Adipocyte (in vitro differentiated cells): ENCODE measurements around the gene NTN1.
A peak's percentile ranks its signal among the peaks of the same experiment; 100 is the strongest.
"Not testable (repeated sequence)": the region's sequence is repeated elsewhere in the genome, so short reads cannot be mapped to it uniquely, and the experiment has no call there.

Source experiments
- DNase-seq: peaks from one replicate; pipeline ENCODE4 v3.0.0-alpha.2; 2015; ENCODE audit warnings: low read depth
- H3K27me3 ChIP-seq: replicated peaks from 2 replicates; pipeline ENCODE4 v1.7.0; 2013; ENCODE audit warnings: mild to moderate bottlenecking, low read length, moderate library complexity; ENCODE audit not compliant: control insufficient read depth, insufficient read depth
- H3K36me3 ChIP-seq: 2 replicates; pipeline ENCODE4 v1.7.0; 2013; ENCODE audit warnings: low read length, mild to moderate bottlenecking, moderate library complexity; ENCODE audit not compliant: control insufficient read depth, insufficient read depth, severe bottlenecking
- H3K4me1 ChIP-seq: 2 replicates; pipeline ENCODE4 v1.7.0; 2013; ENCODE audit warnings: mild to moderate bottlenecking, low read length, moderate library complexity; ENCODE audit not compliant: control insufficient read depth, insufficient read depth
- H3K4me3 ChIP-seq: 2 replicates; pipeline ENCODE4 v1.7.0; 2013; ENCODE audit warnings: mild to moderate bottlenecking, low read length, moderate library complexity
- H3K9ac ChIP-seq: 2 replicates; pipeline ENCODE4 v1.7.0; 2013; ENCODE audit warnings: mild to moderate bottlenecking, low read length, moderate library complexity
- H3K9me3 ChIP-seq: 2 replicates; pipeline ENCODE4 v1.7.0; 2013; ENCODE audit warnings: mild to moderate bottlenecking, low read length, moderate library complexity; ENCODE audit not compliant: control insufficient read depth

The NTN1 gene

DNA sequence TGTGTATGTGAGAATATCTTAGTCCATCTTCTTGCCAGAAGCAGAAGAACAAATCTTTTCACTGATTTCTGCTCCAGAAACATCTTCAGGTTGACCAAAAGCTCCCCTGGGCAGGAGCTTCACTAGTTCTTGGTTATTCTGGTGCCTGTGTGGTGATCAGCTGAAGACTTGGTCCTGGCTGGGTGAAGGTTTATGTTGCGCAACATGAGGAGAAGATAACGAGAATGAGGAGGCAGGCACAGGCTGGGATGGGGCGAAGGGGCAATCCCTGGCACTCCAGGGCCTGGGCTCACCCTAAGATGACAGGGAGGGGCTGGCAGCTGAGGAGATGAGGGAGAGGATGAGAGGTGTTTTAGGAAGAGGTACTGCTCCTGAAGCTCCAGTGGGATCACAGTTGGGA lies 232.0 kb downstream of the NTN1 start:
- H3K4me3 ChIP-seq = no peak overlapping the region

DNA sequence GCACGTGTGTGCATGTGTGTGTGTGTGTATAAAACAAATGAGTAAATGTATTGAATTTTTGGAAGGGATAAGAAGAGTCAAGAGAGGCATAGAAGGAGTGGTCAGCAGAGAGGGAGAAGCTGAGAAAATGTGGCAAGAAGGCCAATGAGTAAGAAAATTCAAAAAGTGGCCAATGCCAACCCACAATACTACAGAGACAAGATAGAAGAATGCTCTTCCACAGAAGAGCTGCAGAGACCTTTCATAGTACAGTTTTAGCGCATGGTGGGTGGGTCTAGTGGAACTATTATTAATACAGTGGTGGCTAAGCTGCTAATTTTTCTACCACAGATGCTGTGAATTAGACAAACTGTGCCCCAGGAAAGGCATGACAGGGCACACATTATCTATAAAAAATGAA lies 233.5 kb downstream of the NTN1 start:
- Histone ChIP-seq H3K9me3 (no peaks in the 10 kb centered on the region), H3K36me3 (no peaks in the 10 kb centered on the region), H3K4me3 (no peak overlapping the region), H3K9ac (no peak overlapping the region), H3K27me3 (no peaks in the 10 kb centered on the region), H3K4me1 (peaks cover 7% of the 10 kb centered on the region)
- no peak for DNase-seq

More for the DNA sequence above, 232.0 kb downstream of the NTN1 start:
- DNase-seq = no peak
- no peaks in the 10 kb centered on the region for H3K36me3 ChIP-seq
- no peaks in the 10 kb centered on the region for H3K27me3 ChIP-seq
- H3K9me3 ChIP-seq = no peaks in the 10 kb centered on the region
- no peak overlapping the region for H3K9ac ChIP-seq
- H3K4me1 ChIP-seq = peaks cover 7% of the 10 kb centered on the region

DNA sequence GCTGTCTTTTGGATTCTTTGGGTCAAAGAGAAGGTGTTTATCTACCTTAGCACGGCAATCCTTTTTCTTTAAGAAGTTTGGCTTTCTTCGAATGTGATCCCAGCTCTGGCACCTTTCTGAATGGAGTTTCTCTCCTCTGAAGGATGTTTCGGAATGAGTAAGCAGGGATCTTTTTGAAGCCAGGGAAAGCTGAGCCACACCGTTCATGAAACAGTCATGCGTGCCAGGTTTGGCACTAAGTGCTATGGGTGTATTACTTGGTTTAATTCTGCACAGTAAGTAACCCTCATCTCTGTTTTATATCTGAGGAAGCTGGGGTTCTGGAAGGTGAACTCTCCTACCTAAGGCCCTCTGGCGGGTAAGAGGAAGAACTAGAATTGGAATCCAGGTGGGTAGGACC lies 234.5 kb downstream of the NTN1 start:
- Histone ChIP-seq H3K27me3 (no peaks in the 10 kb centered on the region), H3K9me3 (no peaks in the 10 kb centered on the region), H3K36me3 (no peaks in the 10 kb centered on the region), H3K9ac (no peak overlapping the region), H3K4me1 (peaks cover 7% of the 10 kb centered on the region), H3K4me3 (no peak overlapping the region)
- DNase-seq = no peak

DNA sequence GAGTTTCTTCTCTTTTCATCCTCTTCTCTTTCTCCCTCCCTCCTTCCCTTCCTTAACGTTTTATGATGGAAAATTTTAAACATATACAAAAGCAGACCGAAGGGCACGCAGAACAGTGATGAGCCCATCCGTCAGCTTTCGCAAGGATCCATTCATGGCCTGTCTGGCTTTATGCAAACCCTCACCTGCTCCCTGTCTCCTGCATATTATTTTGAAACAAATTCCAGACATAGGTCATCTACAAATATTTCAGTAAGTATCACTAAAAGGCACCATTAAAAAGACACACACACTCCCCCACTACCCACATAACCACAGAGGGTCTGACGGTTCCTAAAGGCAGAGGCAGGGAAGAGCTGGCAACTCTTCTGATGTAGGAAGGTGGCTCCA lies 235.0 kb downstream of the NTN1 start:
- H3K4me3 ChIP-seq = no peak overlapping the region
- H3K4me1 ChIP-seq = peaks cover 7% of the 10 kb centered on the region
- no peaks in the 10 kb centered on the region for H3K36me3 ChIP-seq
- H3K27me3 ChIP-seq = no peaks in the 10 kb centered on the region
- DNase-seq = no peak
- no peak overlapping the region for H3K9ac ChIP-seq
- H3K9me3 ChIP-seq = no peaks in the 10 kb centered on the region

DNA sequence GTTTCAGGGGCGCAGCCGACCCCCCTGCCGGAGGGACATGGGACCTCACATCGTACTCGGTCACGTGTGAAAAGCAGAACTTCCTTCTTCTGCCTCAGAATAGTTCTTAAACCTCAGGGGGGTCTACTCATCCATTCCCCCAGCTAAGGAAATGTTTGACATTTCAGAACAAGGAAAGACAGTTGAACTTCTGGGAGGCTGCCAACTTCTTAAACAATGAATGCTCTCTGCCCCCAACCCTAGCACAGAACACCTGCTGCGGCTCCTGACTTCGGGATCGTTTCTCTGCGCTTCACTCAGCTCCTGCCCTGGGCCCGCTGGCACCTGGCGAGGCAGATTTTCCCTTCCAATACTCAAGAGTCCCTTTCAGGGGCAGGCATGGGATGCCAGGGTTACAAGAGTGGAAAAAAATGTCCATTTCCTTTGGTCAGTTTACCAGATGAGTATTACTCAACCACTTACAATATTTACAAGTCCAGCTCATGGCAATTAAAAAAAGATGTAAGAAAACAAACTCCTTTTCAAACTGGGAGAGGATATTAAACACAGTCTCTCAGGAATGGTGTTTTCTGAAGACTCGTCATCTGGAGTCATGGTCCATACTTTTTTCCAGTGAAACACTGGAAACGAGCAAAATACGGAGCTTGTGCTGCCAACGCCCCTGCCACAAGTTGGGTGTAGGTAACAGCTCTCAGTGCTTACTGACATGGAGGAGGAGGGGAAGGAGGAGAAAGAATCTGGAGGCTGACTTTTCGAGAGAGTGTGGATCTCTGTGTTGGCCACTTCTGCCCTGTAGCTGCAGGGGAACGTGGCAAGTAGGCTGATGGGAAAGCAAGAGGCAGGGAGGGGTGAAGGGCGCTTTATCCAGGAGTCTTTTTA lies 235.7 kb downstream of the NTN1 start:
- Histone ChIP-seq H3K9ac (no peak overlapping the region), H3K4me1 (peaks cover 7% of the 10 kb centered on the region), H3K4me3 (no peak overlapping the region), H3K9me3 (no peaks in the 10 kb centered on the region), H3K27me3 (no peaks in the 10 kb centered on the region), H3K36me3 (no peaks in the 10 kb centered on the region)
- peak; percentile 6 for DNase-seq

DNA sequence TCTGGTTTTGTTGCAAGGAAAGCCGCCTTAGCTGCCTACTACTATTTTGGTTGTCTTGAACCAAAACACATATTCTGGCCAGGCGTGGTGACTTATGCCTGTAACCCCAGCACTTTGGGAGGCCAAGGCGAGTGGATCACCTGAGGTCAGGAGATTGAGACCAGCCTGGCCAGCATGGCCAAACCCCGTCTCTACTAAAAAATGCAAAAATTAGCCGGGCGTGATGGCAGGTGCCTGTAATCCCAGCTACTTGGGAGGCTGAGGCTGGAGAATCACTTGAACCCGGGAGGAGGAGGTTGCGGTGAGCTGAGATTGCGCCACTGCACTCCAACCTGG lies 236.3 kb downstream of the NTN1 start:
- H3K4me1 ChIP-seq, H3K9ac ChIP-seq, H3K4me3 ChIP-seq, H3K27me3 ChIP-seq, H3K36me3 ChIP-seq, DNase-seq, H3K9me3 ChIP-seq: not testable (repeated sequence)

DNA sequence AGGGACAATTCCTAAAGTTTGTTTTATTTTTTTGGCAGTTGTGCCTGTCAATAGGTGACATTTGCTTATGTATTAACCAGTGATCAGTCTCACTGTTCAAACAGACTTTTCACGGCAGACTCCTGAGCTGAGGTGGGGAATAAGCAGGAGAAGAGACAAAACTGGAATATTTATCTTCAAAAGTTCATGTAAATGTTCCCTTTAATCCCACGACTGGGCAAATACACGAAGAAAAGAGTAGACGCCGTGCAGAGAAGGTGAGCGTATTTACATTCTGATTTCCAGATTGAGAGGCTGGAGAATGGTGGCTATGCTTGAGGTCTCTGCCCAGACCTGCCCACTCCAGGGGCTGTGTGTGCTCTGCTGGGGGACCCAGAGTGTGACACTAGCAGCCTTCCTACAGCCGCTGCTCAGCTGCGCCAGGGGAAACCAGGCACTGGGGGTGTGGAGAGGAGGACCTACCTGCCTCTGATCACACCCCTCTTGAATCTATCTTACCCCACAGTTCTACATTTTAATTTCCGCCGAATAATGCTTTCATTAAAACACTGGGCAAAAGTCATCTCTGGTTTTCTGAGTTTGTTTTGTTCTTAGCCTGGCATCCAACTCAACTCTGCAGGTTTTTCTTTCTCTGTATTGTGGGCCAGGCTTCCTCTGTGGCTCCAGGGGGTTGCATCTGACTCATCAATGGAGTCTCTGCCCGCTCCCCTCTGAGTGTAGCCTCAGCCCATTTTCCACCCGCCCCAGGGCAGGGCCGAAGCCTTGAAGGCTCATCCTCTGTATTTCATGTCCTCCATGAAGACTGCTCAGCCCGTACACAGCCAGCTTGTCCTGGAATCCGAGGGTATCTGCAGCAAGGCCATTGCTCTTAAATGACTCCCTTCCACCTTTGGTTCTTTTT lies 237.1 kb downstream of the NTN1 start:
- Histone ChIP-seq H3K36me3 (no peaks in the 10 kb centered on the region), H3K9ac (no peak overlapping the region), H3K9me3 (no peaks in the 10 kb centered on the region), H3K27me3 (no peaks in the 10 kb centered on the region), H3K4me3 (no peak overlapping the region), H3K4me1 (peaks cover 7% of the 10 kb centered on the region)
- DNase-seq = no peak

DNA sequence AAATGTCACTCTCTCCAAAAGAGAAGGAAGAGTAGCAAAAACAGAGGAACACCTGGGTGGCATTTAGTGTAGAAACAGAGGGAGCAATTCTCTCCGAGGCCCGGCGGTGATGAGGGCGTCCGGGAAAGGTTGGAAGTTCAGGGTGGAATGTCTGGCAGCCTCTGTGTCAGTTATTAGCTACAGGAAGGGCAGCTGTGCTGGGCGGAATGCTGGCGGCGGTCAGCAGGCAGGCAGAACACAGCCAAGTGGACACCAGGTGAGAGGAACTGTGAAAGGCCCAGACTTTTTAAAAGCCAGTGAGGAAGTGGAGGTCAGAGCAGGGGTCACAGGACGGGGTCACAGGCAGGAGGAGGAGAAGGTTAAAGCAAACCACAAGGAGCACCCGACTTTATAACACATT lies 238.1 kb downstream of the NTN1 start:
- Histone ChIP-seq H3K4me3 (no peak overlapping the region), H3K27me3 (no peaks in the 10 kb centered on the region), H3K9me3 (no peaks in the 10 kb centered on the region), H3K36me3 (no peaks in the 10 kb centered on the region), H3K4me1 (peaks cover 7% of the 10 kb centered on the region), H3K9ac (no peak overlapping the region)
- no peak for DNase-seq

DNA sequence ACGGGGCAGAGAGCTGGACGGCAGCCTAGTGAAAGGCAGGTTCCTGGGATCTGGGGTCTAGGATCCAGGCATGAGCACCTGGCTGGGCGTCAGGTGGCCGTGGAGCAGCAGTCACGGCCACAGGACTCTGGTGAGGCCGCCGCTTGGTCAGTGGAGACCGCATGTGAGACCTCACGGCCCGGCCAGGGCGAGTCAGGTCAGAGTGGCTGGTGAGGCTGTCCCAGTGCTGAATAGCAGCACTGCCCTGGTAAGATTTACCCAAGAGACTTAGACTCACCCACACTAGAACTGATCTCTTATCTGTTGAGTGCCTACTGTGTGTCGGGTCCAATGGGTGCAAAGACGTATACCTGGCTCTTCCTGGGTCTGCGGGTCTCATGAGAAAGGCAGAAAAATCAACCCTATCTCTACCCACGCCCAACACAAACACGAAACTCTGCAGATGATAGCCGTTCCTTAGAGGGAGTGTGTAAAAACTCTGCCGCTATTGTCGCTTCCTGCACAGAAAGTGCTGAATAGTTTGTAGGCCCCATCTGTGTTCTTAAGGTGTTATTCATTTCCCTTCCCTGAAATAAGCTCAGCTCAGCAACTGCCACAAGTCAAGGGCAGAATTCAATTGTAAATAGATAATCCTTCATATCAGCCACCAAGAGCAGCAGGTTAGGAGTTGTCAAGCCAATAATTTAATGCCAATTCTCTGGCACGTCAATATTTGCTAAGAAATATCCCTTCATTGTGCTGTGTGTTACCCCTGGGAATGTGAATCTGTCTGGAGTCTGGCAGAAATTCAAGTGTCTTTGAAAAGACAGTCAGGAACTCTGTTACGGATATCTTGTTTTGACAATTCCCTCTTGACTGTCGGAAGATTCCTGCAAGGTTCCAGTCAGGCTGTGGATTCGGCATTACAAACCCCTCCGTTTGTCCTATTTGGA lies 240.0 kb downstream of the NTN1 start:
- Histone ChIP-seq H3K4me3 (no peak overlapping the region), H3K9me3 (no peaks in the 10 kb centered on the region), H3K36me3 (no peaks in the 10 kb centered on the region), H3K4me1 (peaks cover 5% of the 10 kb centered on the region), H3K9ac (no peak overlapping the region), H3K27me3 (no peaks in the 10 kb centered on the region)
- no peak for DNase-seq

DNA sequence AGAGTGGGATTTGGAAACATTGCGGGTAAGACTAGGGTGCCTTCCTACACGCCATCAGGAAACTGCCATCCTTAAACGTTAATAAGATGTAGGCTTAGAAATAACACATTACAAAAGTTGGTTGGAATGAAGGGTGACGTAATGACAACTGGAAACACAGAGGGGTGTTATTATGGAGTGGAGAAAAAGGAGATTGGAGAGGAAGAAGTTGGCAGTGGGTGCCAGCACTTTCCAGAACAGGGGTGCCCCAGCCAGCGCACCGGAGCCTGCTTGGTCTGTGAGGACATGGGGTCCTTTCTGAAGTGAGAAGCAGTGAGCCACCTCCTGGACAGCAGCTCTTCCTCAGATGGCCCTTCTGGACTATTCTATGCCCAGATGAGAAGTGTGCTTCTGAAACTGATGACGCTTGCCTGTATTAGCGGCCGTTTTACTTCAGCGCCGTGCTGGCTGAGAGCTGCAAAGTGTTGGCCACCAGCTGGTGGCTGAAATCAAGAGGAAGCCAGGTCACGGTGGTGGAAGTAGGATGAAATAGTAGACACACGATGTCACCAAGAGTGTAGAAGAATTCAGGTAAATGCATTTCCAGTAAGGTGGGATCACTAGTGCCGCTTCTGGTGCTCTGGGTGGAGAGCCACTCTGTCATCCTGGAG lies 244.8 kb downstream of the NTN1 start:
- no peak overlapping the region for H3K9ac ChIP-seq
- no peaks in the 10 kb centered on the region for H3K9me3 ChIP-seq
- no peaks in the 10 kb centered on the region for H3K27me3 ChIP-seq
- no peak for DNase-seq
- H3K36me3 ChIP-seq = no peaks in the 10 kb centered on the region
- H3K4me3 ChIP-seq = no peak overlapping the region
- H3K4me1 ChIP-seq = no peaks in the 10 kb centered on the region
